H9 (cell line): ENCODE measurements around the gene ACER3. TPM values are rescaled to one million over a fixed set of nuclear protein-coding genes. Genes with fewer than 3 reads are reported as not detected.

Experiments
- DNase-seq: peaks from one replicate; pipeline ENCODE4 v3.0.0-alpha.2; 2017
- H2AFZ ChIP-seq: one replicate; pipeline ENCODE4 v1.6.1; 2013; ENCODE audit warnings: mild to moderate bottlenecking, low read length, control low read depth, moderate library complexity
- H2AK5ac ChIP-seq: 2 replicates; pipeline ENCODE4 v1.6.1; 2013; ENCODE audit warnings: low read length, control low read depth, mixed read lengths; ENCODE audit not compliant: insufficient read length
- H2BK120ac ChIP-seq: one replicate; pipeline ENCODE4 v1.6.1; 2013; ENCODE audit warnings: low read depth, mild to moderate bottlenecking, low read length, control low read depth, inconsistent platforms; ENCODE audit not compliant: poor library complexity, severe bottlenecking
- H2BK12ac ChIP-seq: 2 replicates; pipeline ENCODE4 v1.6.1; 2013; ENCODE audit warnings: low read length, control low read depth, mixed read lengths, low read depth; ENCODE audit not compliant: insufficient read length
- H2BK15ac ChIP-seq: 2 replicates; pipeline ENCODE4 v1.6.1; 2013; ENCODE audit warnings: low read depth, low read length, control low read depth
- H2BK20ac ChIP-seq: one replicate; pipeline ENCODE4 v1.6.1; 2013; ENCODE audit warnings: low read depth, mild to moderate bottlenecking, low read length, control low read depth, inconsistent platforms; ENCODE audit not compliant: poor library complexity, severe bottlenecking
- H2BK5ac ChIP-seq: 2 replicates; pipeline ENCODE4 v1.6.1; 2013; ENCODE audit warnings: low read length, control low read depth, mixed read lengths; ENCODE audit not compliant: insufficient read length
- H3K14ac ChIP-seq: 2 replicates; pipeline ENCODE4 v1.6.1; 2013; ENCODE audit warnings: low read length, control low read depth; ENCODE audit not compliant: insufficient read depth
- H3K18ac ChIP-seq: 2 replicates; pipeline ENCODE4 v1.6.1; 2013; ENCODE audit warnings: low read depth, mild to moderate bottlenecking, mixed read lengths, low read length, control low read depth; ENCODE audit not compliant: insufficient read length
- H3K23ac ChIP-seq: 2 replicates; pipeline ENCODE4 v1.6.1; 2013; ENCODE audit warnings: low read length, control low read depth, mixed read lengths, low read depth; ENCODE audit not compliant: insufficient read length
- H3K23me2 ChIP-seq: 2 replicates; pipeline ENCODE4 v1.6.1; 2013; ENCODE audit warnings: low read depth, mild to moderate bottlenecking, mixed read lengths, low read length, control low read depth; ENCODE audit not compliant: insufficient read length, poor library complexity, severe bottlenecking
- H3K27ac ChIP-seq: 2 replicates; pipeline ENCODE4 v1.5.1; 2013; ENCODE audit warnings: low read length, control low read depth, mixed read lengths, low read depth; ENCODE audit not compliant: insufficient read length
- H3K27me3 ChIP-seq: 2 replicates; pipeline ENCODE4 v1.6.1; 2013; ENCODE audit warnings: low read length, control low read depth, inconsistent platforms; ENCODE audit not compliant: insufficient read depth
- H3K4ac ChIP-seq: 2 replicates; pipeline ENCODE4 v1.6.1; 2013; ENCODE audit warnings: low read depth, mild to moderate bottlenecking, control low read depth, inconsistent platforms, low read length, moderate library complexity
- H3K4me1 ChIP-seq: 2 replicates; pipeline ENCODE4 v1.6.1; 2013; ENCODE audit warnings: low read length, control low read depth, inconsistent platforms; ENCODE audit not compliant: insufficient read depth
- H3K4me2 ChIP-seq: 2 replicates; pipeline ENCODE4 v1.6.1; 2013; ENCODE audit warnings: low read length, control low read depth, mixed read lengths; ENCODE audit not compliant: insufficient read length, insufficient read depth
- H3K56ac ChIP-seq: 2 replicates; pipeline ENCODE4 v1.6.1; 2013; ENCODE audit warnings: low read depth, mild to moderate bottlenecking, mixed read lengths, low read length, control low read depth; ENCODE audit not compliant: insufficient read length
- H3K79me1 ChIP-seq: 2 replicates; pipeline ENCODE4 v1.6.1; 2013; ENCODE audit warnings: low read depth, mild to moderate bottlenecking, moderate library complexity, low read length, control low read depth, inconsistent platforms; ENCODE audit not compliant: insufficient read depth, poor library complexity, severe bottlenecking
- H3K79me2 ChIP-seq: 2 replicates; pipeline ENCODE4 v1.6.1; 2013; ENCODE audit warnings: low read length, control low read depth, inconsistent platforms; ENCODE audit not compliant: insufficient read depth
- H3K9ac ChIP-seq: 2 replicates; pipeline ENCODE4 v1.6.1; 2013; ENCODE audit warnings: low read length, control low read depth, mixed read lengths; ENCODE audit not compliant: insufficient read length; ENCODE audit errors: extremely low read depth
- H3K9me3 ChIP-seq: one replicate; pipeline ENCODE4 v1.6.1; 2013; ENCODE audit warnings: low read depth, low read length, inconsistent platforms; ENCODE audit not compliant: control insufficient read depth
- H3T11ph ChIP-seq: one replicate; pipeline ENCODE4 v1.6.1; 2013; ENCODE audit warnings: mild to moderate bottlenecking, low read length, control low read depth, inconsistent platforms
- H4K20me1 ChIP-seq: one replicate; pipeline ENCODE4 v1.6.1; 2013; ENCODE audit not compliant: control insufficient read depth, insufficient read length, insufficient read depth
- H4K5ac ChIP-seq: 2 replicates; pipeline ENCODE4 v1.6.1; 2013; ENCODE audit warnings: low read depth, mild to moderate bottlenecking, mixed read lengths, low read length, control low read depth; ENCODE audit not compliant: insufficient read length
- H4K8ac ChIP-seq: replicated peaks from 2 replicates; pipeline ENCODE4 v1.6.1; 2013; ENCODE audit warnings: low read length, control low read depth, mixed read lengths, low read depth; ENCODE audit not compliant: insufficient read length
- H4K91ac ChIP-seq: 2 replicates; pipeline ENCODE4 v1.6.1; 2013; ENCODE audit warnings: low read depth, mild to moderate bottlenecking, moderate library complexity, mixed read lengths, low read length, control low read depth; ENCODE audit not compliant: insufficient read length
- H3K27ac Mint-ChIP-seq, 3 experiments: 2 replicates in 2 of 3; 3 replicates in 1 of 3; pipeline ENCODE4 v1.8.0; 2020 to 2021; ENCODE audit warnings: mixed read lengths in 3 of 3, mild to moderate bottlenecking in 1 of 3, moderate library complexity in 1 of 3
- H3K27me3 Mint-ChIP-seq: 2 replicates; pipeline ENCODE4 v1.8.0; 2021; ENCODE audit warnings: low read depth, mild to moderate bottlenecking, moderate library complexity, mixed read lengths
- H3K36me3 Mint-ChIP-seq, 3 experiments: 2 replicates in 2 of 3; 3 replicates in 1 of 3; pipeline ENCODE4 v1.8.0; 2020 to 2021; ENCODE audit warnings: low read depth in 3 of 3, mixed read lengths in 3 of 3; ENCODE audit not compliant: insufficient read depth in 1 of 3
- H3K4me1 Mint-ChIP-seq, 2 experiments: 2 replicates each; pipeline ENCODE4 v1.8.0; 2020; ENCODE audit warnings: mixed read lengths in 2 of 2
- H3K4me3 Mint-ChIP-seq, 2 experiments: 2 replicates in 1 of 2; 3 replicates in 1 of 2; pipeline ENCODE4 v1.8.0; 2020 to 2021; ENCODE audit warnings: mild to moderate bottlenecking in 2 of 2, mixed read lengths in 2 of 2, moderate library complexity in 1 of 2
- H3K9me3 Mint-ChIP-seq, 2 experiments: 2 replicates in 1 of 2; 3 replicates in 1 of 2; pipeline ENCODE4 v1.8.0; 2020; ENCODE audit warnings: mild to moderate bottlenecking in 2 of 2, mixed read lengths in 2 of 2, moderate library complexity in 1 of 2
- WGBS: extraction: QIAGEN DNeasy Blood & Tissue Kit; methylation state at CpG from one replicate; pipeline ENCODE4 v1.1.7; 2013; ENCODE audit warnings: missing lambda C conversion rate, low lambda C conversion rate, mixed read lengths; ENCODE audit not compliant: insufficient read length; ENCODE audit errors: extremely low coverage; 5-methylcytosine and 5-hydroxymethylcytosine counted together
- total RNA-seq: library from RNA; stranded (reverse); gene quantifications from 2 replicates; pipeline ENCODE4 v1.2.1, GENCODE V29; 2021
- TF ChIP-seq, protein P1 (sequence below): fragments of 200-600 bp; sonication (generic); conservative IDR thresholded peaks from 3 replicates; pipeline ENCODE4 v1.8.0; 2021; ENCODE audit warnings: antibody characterized with exemption, mild to moderate bottlenecking

Gene ACER3
- total RNA-seq, 1 experiment from 2014 or later: 14.7 TPM

GRCh38 chr11:77035039-77035438, 174.3 kb downstream of the ACER3 start:
- no peak overlapping the region for H2AFZ ChIP-seq
- H3K18ac ChIP-seq: no peak overlapping the region
- Mint-ChIP-seq H3K4me3 (no peak overlapping the region), H3K9me3 (peaks cover 0 to 4% of the 10 kb centered on the region in 2 experiments; a peak in 2 of 5 replicates), H3K4me1 (peaks cover 6 to 13% of the 10 kb centered on the region in 2 experiments; a peak in 3 of 4 replicates), H3K27ac (no peak overlapping the region), H3K36me3 (no peaks in the 10 kb centered on the region; a peak in 2 of 7 replicates), H3K27me3 (peaks cover 39% of the 10 kb centered on the region)
- no peak overlapping the region for H3K14ac ChIP-seq
- H3K4ac ChIP-seq: no peak overlapping the region
- no peaks in the 10 kb centered on the region for H3K79me2 ChIP-seq
- H4K91ac ChIP-seq: no peak overlapping the region
- no peak overlapping the region for H3K56ac ChIP-seq
- H3K27me3 ChIP-seq: peaks cover 7% of the 10 kb centered on the region; the same call in 1 of the 2 replicates
- H2BK120ac ChIP-seq: no peak overlapping the region
- H3K23me2 ChIP-seq: no peaks in the 10 kb centered on the region
- no peak for DNase-seq
- no peak overlapping the region for H4K5ac ChIP-seq
- H4K20me1 ChIP-seq: no peaks in the 10 kb centered on the region
- no peak overlapping the region for H3K27ac ChIP-seq
- no peaks in the 10 kb centered on the region for H3K79me1 ChIP-seq
- no peaks in the 10 kb centered on the region for H3K9me3 ChIP-seq
- no peaks in the 10 kb centered on the region for H3K4me1 ChIP-seq
- no peak overlapping the region for H3K4me2 ChIP-seq
- no peak overlapping the region for H2BK15ac ChIP-seq
- no peak overlapping the region for H3K9ac ChIP-seq
- no peak overlapping the region for H2BK5ac ChIP-seq
- TF ChIP-seq, protein P1, sequence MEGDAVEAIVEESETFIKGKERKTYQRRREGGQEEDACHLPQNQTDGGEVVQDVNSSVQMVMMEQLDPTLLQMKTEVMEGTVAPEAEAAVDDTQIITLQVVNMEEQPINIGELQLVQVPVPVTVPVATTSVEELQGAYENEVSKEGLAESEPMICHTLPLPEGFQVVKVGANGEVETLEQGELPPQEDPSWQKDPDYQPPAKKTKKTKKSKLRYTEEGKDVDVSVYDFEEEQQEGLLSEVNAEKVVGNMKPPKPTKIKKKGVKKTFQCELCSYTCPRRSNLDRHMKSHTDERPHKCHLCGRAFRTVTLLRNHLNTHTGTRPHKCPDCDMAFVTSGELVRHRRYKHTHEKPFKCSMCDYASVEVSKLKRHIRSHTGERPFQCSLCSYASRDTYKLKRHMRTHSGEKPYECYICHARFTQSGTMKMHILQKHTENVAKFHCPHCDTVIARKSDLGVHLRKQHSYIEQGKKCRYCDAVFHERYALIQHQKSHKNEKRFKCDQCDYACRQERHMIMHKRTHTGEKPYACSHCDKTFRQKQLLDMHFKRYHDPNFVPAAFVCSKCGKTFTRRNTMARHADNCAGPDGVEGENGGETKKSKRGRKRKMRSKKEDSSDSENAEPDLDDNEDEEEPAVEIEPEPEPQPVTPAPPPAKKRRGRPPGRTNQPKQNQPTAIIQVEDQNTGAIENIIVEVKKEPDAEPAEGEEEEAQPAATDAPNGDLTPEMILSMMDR: no peak
- no peak overlapping the region for H4K8ac ChIP-seq
- H3K23ac ChIP-seq: no peak overlapping the region
- no CpG with 5 or more reads among the region's 2 CpGs for WGBS
- H2AK5ac ChIP-seq: no peak overlapping the region
- H3T11ph ChIP-seq: no peak overlapping the region
- H2BK20ac ChIP-seq: no peak overlapping the region
- no peak overlapping the region for H2BK12ac ChIP-seq
